K562 (cell line): ENCODE measurements around the gene MED29. TPM values are rescaled to one million over a fixed set of nuclear protein-coding genes. Genes with fewer than 3 reads are reported as not detected.

Source experiments
- ATAC-seq: fragments of 200-7000 bp; cut with Tn5 transposase; 3 replicates; pipeline ENCODE4 v1.9.1; 2020; ENCODE audit warnings: moderate library complexity
- BruUV-seq: library from RNA; stranded (reverse); fragments of 400-500 nt; replicated peaks from 2 replicates; lab custom pipeline; 2021; lab: Mats Ljungman, UMichigan
- CTCF ChIA-PET: fragments of 300-600 bp; formaldehyde crosslinking; extraction: SDS; loops from one replicate; lab custom pipeline; 2021; ENCODE audit warnings: low intra/inter-chr PET ratio; lab: Yijun Ruan, JAX
- POLR2A ChIA-PET: fragments of 300-600, 350-650 bp; sonication (Branson Sonifier 250); formaldehyde crosslinking; extraction: SDS; loops from one replicate; lab custom pipeline; 2021; ENCODE audit warnings: antibody characterized with exemption, inconsistent platforms; lab: Yijun Ruan, JAX
- DNase-seq, 4 experiments: peaks; one replicate each; pipeline versions ENCODE4 v3.0.0 to v3.0.0-alpha.2; 2011 to 2018; ENCODE audit warnings: low spot score in 3 of 4, mixed read lengths in 3 of 4; ENCODE audit errors: extremely low read depth in 1 of 4
- FAIRE-seq: peaks from 2 replicates; lab custom pipeline; 2011; peaks lifted over from hg19 to GRCh38; lab: Jason Lieb, UNC
- H2AFZ ChIP-seq: 2 replicates; pipeline ENCODE4 v1.6.0; 2011; ENCODE audit warnings: low read depth, low read length, control low read depth, inconsistent platforms
- H3K27ac ChIP-seq: fragments of 200-600 bp; 3 replicates; pipeline ENCODE4 v1.8.0; 2011; ENCODE audit warnings: low read depth, mild to moderate bottlenecking, control low read depth, inconsistent platforms, low read length, moderate library complexity, mixed read lengths; ENCODE audit errors: extremely low read depth
- H3K27me3 ChIP-seq, 2 experiments: fragments of 300-600 bp in 1 of 2; 2 replicates in 1 of 2; 3 replicates in 1 of 2; pipeline versions ENCODE4 v1.6.0 to v1.8.0; 2011; ENCODE audit warnings: inconsistent platforms in 2 of 2, low read length in 2 of 2, mild to moderate bottlenecking in 1 of 2, mixed read lengths in 1 of 2, moderate library complexity in 1 of 2; ENCODE audit not compliant: control insufficient read depth in 2 of 2, insufficient read depth in 2 of 2
- H3K36me3 ChIP-seq: fragments of 300-600 bp; 3 replicates; pipeline ENCODE4 v1.8.0; 2011; ENCODE audit warnings: mild to moderate bottlenecking, low read length, inconsistent platforms; ENCODE audit not compliant: control insufficient read depth, insufficient read depth
- H3K4me1 ChIP-seq, 2 experiments: fragments of 200-600 bp in 1 of 2; replicated peaks in 1 of 2; 2 replicates in 1 of 2; 3 replicates in 1 of 2; pipeline versions ENCODE4 v1.5.1 to v1.8.0; 2011; ENCODE audit warnings: inconsistent platforms in 2 of 2, low read length in 2 of 2, mild to moderate bottlenecking in 1 of 2, mixed read lengths in 1 of 2, moderate library complexity in 1 of 2; ENCODE audit not compliant: control insufficient read depth in 2 of 2, insufficient read depth in 2 of 2
- H3K4me2 ChIP-seq: 2 replicates; pipeline ENCODE4 v1.6.1; 2011; ENCODE audit warnings: low read length, control low read depth, inconsistent platforms, mixed read lengths; ENCODE audit not compliant: insufficient read depth
- H3K4me3 ChIP-seq: fragments of 200-600 bp; sonication (generic), shearing (Covaris generic); 2 replicates; pipeline ENCODE4 v1.5.1; 2016; ENCODE audit warnings: control low read depth, inconsistent platforms
- H3K79me2 ChIP-seq: fragments of 200-600 bp; 3 replicates; pipeline ENCODE4 v1.8.0; 2011; ENCODE audit warnings: low read length, inconsistent platforms; ENCODE audit not compliant: control insufficient read depth, insufficient read depth
- H3K9ac ChIP-seq, 2 experiments: 2 replicates each; pipeline versions ENCODE4 v1.6.0 to v1.6.1; 2011; ENCODE audit warnings: low read depth in 2 of 2, low read length in 2 of 2, control low read depth in 1 of 2, inconsistent platforms in 1 of 2, mild to moderate bottlenecking in 1 of 2, mixed read lengths in 1 of 2; ENCODE audit not compliant: insufficient read depth in 1 of 2
- H3K9me1 ChIP-seq: one replicate; pipeline ENCODE4 v1.6.0; 2011; ENCODE audit warnings: inconsistent platforms, mild to moderate bottlenecking, low read length, moderate library complexity; ENCODE audit not compliant: control insufficient read depth, insufficient read depth
- H3K9me3 ChIP-seq: replicated peaks from 2 replicates; pipeline ENCODE4 v1.5.1; 2011; ENCODE audit warnings: low read depth, low read length, inconsistent platforms; ENCODE audit not compliant: control insufficient read depth, insufficient read depth
- H4K20me1 ChIP-seq: replicated peaks from 2 replicates; pipeline ENCODE4 v1.6.1; 2011; ENCODE audit warnings: low read length, inconsistent platforms, mixed read lengths; ENCODE audit not compliant: control insufficient read depth, insufficient read depth
- FOXA3 ChIP-seq, 2 experiments: fragments of 450-650 bp in 1 of 2; sonication (generic) in 1 of 2; formaldehyde crosslinking; IDR thresholded peaks in 1 of 2; conservative IDR thresholded peaks in 1 of 2; 2 replicates each; pipeline versions ENCODE4 v1.4.0 to v1.8.0; 2020 to 2022; ENCODE audit warnings: mild to moderate bottlenecking in 2 of 2, missing genetic modification reagents in 1 of 2
- WGBS: fragments of 100-300 bp; shearing (Covaris generic); methylation state at CpG from one replicate; pipeline ENCODE4 v1.1.6; 2016; ENCODE audit warnings: low coverage, mixed read lengths; ENCODE audit not compliant: insufficient coverage; ENCODE audit errors: missing lambda C conversion rate; 5-methylcytosine and 5-hydroxymethylcytosine counted together
- in situ Hi-C: fragments of 300-500 bp; cut with MboI; formaldehyde crosslinking; loops from 4 replicates; pipeline ENCODE4 v1.15.0; 2018; ENCODE audit warnings: inconsistent platforms, mixed read lengths
- intact Hi-C: fragments of 100-400 bp; cut with micrococcal nuclease; formaldehyde crosslinking; loops from 2 replicates; pipeline ENCODE4 v1.14.2; 2022
- polyA plus RNA-seq, 8 experiments: library from polyadenylated mRNA; depleted of rRNA in 4 of 8; stranded (reverse) in 5 of 8; unstranded in 3 of 8; fragments of >200 nt; fragmentation: Nextera tagmentation in 2 of 8; fragmentation: Illumina TruSeq in 1 of 8; extraction: Ambion mirVana in 2 of 8; extraction: Trizol in 1 of 8; gene quantifications; 2 replicates each; pipeline versions ENCODE4 v1.2.1 to v1.2.3, GENCODE V29; 2011 to 2014; ENCODE audit warnings: inconsistent platforms in 1 of 8, missing spikeins in 1 of 8
- total RNA-seq, 7 experiments: library from RNA; depleted of rRNA in 6 of 7; stranded (reverse); fragments of >200 nt in 6 of 7; fragmentation: Illumina TruSeq in 2 of 7; extraction: Trizol in 2 of 7; gene quantifications; 2 replicates each; pipeline versions ENCODE4 v1.2.1 to v1.2.3, GENCODE V29; 2011 to 2021; ENCODE audit warnings: low replicate concordance in 1 of 7
- TF ChIP-seq, protein P1 (sequence below): fragments of 450-650 bp; formaldehyde crosslinking; IDR thresholded peaks from 2 replicates; pipeline ENCODE4 v1.4.0; 2022; ENCODE audit warnings: missing genetic modification characterization
- TF ChIP-seq, protein P2 (sequence below), 2 experiments: fragments of 450-650 bp in 1 of 2; IDR thresholded peaks; 2 replicates each; pipeline ENCODE4 v1.6.1; 2011 to 2017; ENCODE audit warnings: low read depth in 2 of 2, antibody characterized with exemption in 1 of 2, borderline replicate concordance in 1 of 2, low read length in 1 of 2, mild to moderate bottlenecking in 1 of 2, mixed read lengths in 1 of 2; ENCODE audit not compliant: control insufficient read depth in 1 of 2

MED29 gene
- total and polyA plus RNA-seq, 9 of the 15 experiments (the other 6 are each of a cell fraction or from before 2014, with no cell fraction given): 1.8 to 22.6 (median 12.4) TPM

- H3K36me3 ChIP-seq: peaks cover 16% of the 10 kb centered on the region; the same call in 2 of the 3 replicates
- H3K27ac ChIP-seq: peak overlapping the region; percentile 98
- CTCF ChIA-PET: interaction anchor here (0.6 to 3.7 kb wide), 3 partner anchors 12 to 90 kb away, joined by 3 to 74 read pairs (median 4); partner anchors contain the start of gene LRFN1
- TF ChIP-seq, protein P1, sequence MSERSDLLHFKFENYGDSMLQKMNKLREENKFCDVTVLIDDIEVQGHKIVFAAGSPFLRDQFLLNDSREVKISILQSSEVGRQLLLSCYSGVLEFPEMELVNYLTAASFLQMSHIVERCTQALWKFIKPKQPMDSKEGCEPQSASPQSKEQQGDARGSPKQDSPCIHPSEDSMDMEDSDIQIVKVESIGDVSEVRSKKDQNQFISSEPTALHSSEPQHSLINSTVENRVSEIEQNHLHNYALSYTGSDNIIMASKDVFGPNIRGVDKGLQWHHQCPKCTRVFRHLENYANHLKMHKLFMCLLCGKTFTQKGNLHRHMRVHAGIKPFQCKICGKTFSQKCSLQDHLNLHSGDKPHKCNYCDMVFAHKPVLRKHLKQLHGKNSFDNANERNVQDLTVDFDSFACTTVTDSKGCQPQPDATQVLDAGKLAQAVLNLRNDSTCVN (CRISPR knock-in tag): no peak
- TF ChIP-seq, protein P2, sequence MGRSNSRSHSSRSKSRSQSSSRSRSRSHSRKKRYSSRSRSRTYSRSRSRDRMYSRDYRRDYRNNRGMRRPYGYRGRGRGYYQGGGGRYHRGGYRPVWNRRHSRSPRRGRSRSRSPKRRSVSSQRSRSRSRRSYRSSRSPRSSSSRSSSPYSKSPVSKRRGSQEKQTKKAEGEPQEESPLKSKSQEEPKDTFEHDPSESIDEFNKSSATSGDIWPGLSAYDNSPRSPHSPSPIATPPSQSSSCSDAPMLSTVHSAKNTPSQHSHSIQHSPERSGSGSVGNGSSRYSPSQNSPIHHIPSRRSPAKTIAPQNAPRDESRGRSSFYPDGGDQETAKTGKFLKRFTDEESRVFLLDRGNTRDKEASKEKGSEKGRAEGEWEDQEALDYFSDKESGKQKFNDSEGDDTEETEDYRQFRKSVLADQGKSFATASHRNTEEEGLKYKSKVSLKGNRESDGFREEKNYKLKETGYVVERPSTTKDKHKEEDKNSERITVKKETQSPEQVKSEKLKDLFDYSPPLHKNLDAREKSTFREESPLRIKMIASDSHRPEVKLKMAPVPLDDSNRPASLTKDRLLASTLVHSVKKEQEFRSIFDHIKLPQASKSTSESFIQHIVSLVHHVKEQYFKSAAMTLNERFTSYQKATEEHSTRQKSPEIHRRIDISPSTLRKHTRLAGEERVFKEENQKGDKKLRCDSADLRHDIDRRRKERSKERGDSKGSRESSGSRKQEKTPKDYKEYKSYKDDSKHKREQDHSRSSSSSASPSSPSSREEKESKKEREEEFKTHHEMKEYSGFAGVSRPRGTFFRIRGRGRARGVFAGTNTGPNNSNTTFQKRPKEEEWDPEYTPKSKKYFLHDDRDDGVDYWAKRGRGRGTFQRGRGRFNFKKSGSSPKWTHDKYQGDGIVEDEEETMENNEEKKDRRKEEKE (IDR thresholded peaks at IDR 0.05; ENCODE audit: borderline replicate concordance in 1 of 2, control insufficient read depth in 1 of 2, low read depth in 2 of 2, low read length in 1 of 2): peak in 1 of 2 experiments; percentile 14; a peak in 1 of 4 replicates
- TF ChIP-seq FOXA3 (CRISPR knock-in tag; conservative IDR thresholded peaks at IDR 0.05 in 1 of 2, IDR thresholded peaks at IDR 0.05 in 1 of 2): 0 out of 4 replicates have a peak, but pooled peaks of 1 of the 2 experiments have one; percentile 7
- TF ChIP-seq, all 486 proteins: peak for 2
- FAIRE-seq (no peak), ATAC-seq (no peak), DNase-seq (no peak)
- Histone ChIP-seq H3K4me3 (no peak overlapping the region), H3K27me3 (no peaks in the 10 kb centered on the region), H4K20me1 (peaks cover 4% of the 10 kb centered on the region; the same call in 1 of the 2 replicates), H2AFZ (no peak overlapping the region), H3K4me1 (peaks cover 45 to 75% of the 10 kb centered on the region in 2 experiments), H3K9me3 (no peaks in the 10 kb centered on the region), H3K9ac (peak overlapping the region; percentile 91 to 94; a peak in 3 of 4 replicates), H3K79me2 (peaks cover 62% of the 10 kb centered on the region), H3K9me1 (no peaks in the 10 kb centered on the region), H3K4me2 (peak overlapping the region; percentile 85)
- in situ Hi-C loops (no loop called here), intact Hi-C loops (loop anchor here (2.0 to 5.0 kb wide), 4 partner anchors 68 to 288 kb away; partner anchors contain the start of gene SAMD4B)
- POLR2A ChIA-PET: no interaction called here
- no TSS peak for BruUV-seq
- WGBS: 90% methylated on average over 1 of the region's 1 CpG
Observed at GRCh38 chr19:39410831-39411080, 19.6 kb downstream of the MED29 start.
